ENCODE data around the gene DOCK3.

GRCh38 chr3:51400166-51400565 is 725.4 kb downstream of the DOCK3 start:
- TF ChIP-seq POLR2AphosphoS5 (IDR thresholded peaks at IDR 0.05; ENCODE audit: insufficient read depth, low read depth, low read length): no peak
- no peak for TF ChIP-seq CTCF (IDR thresholded peaks at IDR 0.05; ENCODE audit: extremely low read depth in 1 of 2, insufficient read depth in 1 of 2, low read depth in 1 of 2, low read length in 2 of 2)
- no peak for TF ChIP-seq POLR2A (IDR thresholded peaks at IDR 0.05; ENCODE audit: low read depth, low read length)

Data from endothelial cell of umbilical vein (primary cell).